ENCODE data around the gene SLF2. TPM values are rescaled to one million over a fixed set of nuclear protein-coding genes. Genes with fewer than 3 reads are reported as not detected.

The SLF2 gene
- total RNA-seq, 1 experiment from 2014 or later = 14.3 TPM

DNA sequence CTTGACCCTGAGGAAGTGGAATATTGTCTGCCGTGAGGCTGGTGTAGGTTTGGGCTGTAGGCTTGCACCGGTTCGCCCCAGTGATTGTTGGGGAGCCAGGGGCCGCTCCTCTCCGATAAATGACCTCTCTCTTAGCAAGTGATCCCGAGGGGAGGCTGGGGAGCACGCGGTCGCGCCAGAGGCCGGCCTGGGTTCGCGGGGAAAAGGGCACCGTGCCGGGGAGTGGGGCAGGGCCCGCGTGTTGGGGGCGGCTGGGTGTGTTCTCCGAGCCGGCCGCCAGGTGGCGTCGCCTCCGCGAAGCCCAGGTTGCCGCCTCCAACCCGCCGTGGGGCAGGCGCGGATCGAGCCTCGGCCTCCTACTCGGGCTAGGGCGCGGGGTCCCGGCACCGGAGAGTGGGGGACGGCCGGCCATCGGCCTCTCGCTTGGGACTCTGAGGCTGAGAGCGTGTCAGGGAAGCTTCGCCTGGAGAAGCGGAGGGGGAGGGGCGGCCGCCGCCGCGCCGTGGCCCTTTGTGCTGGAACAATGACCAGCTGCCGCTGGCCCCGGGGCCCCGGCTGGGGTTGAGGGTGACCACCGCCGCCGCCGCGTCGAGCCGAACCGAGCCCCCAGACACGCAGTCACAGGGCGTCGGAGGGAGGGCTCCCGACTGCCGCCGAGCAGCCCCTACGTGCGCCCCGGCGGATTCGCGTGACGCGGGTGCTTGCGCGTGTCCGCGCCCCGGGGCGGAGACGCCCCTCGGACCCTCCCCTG lies 86.4 kb downstream of the SLF2 start (continued):
- TF ChIP-seq ZNF512 (CRISPR knock-in tag; IDR thresholded peaks at IDR 0.05; ENCODE audit: borderline replicate concordance) = no peak
- TF ChIP-seq SMAD4 (CRISPR knock-in tag; IDR thresholded peaks at IDR 0.05) = no peak
- TF ChIP-seq FOXK1 (CRISPR knock-in tag; IDR thresholded peaks at IDR 0.05) = no peak; the same call in 1 of the 2 replicates
- no peak for TF ChIP-seq NR2C2 (CRISPR knock-in tag; IDR thresholded peaks at IDR 0.05)
- TF ChIP-seq SP1 (CRISPR knock-in tag; conservative IDR thresholded peaks at IDR 0.05) = peak; percentile 30
- TF ChIP-seq, protein P1, sequence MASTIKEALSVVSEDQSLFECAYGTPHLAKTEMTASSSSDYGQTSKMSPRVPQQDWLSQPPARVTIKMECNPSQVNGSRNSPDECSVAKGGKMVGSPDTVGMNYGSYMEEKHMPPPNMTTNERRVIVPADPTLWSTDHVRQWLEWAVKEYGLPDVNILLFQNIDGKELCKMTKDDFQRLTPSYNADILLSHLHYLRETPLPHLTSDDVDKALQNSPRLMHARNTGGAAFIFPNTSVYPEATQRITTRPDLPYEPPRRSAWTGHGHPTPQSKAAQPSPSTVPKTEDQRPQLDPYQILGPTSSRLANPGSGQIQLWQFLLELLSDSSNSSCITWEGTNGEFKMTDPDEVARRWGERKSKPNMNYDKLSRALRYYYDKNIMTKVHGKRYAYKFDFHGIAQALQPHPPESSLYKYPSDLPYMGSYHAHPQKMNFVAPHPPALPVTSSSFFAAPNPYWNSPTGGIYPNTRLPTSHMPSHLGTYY (CRISPR knock-in tag; IDR thresholded peaks at IDR 0.05) = no peak
- TF ChIP-seq NFYB (CRISPR knock-in tag; conservative IDR thresholded peaks at IDR 0.05; ENCODE audit: low read depth) = no peak
- TF ChIP-seq CREB1 (CRISPR knock-in tag; IDR thresholded peaks at IDR 0.05) = peak; percentile 29; the same call in 1 of the 2 replicates
- TF ChIP-seq ZNF532 (CRISPR knock-in tag; IDR thresholded peaks at IDR 0.05; ENCODE audit: borderline replicate concordance) = no peak
- no peak for TF ChIP-seq USF1 (CRISPR knock-in tag; IDR thresholded peaks at IDR 0.05)
- no peak for TF ChIP-seq OVOL2 (CRISPR knock-in tag; IDR thresholded peaks at IDR 0.05; ENCODE audit: borderline replicate concordance)
- no peak for TF ChIP-seq JUN (CRISPR knock-in tag; IDR thresholded peaks at IDR 0.05)
- no peak for TF ChIP-seq GRHL2 (CRISPR knock-in tag; IDR thresholded peaks at IDR 0.05; ENCODE audit: insufficient replicate concordance, severe bottlenecking)
- no peak for TF ChIP-seq IRF2 (CRISPR knock-in tag; IDR thresholded peaks at IDR 0.05; ENCODE audit: borderline replicate concordance, low read depth)
- TF ChIP-seq NR1H2 (CRISPR knock-in tag; IDR thresholded peaks at IDR 0.05) = no peak
- TF ChIP-seq STAT6 (CRISPR knock-in tag; conservative IDR thresholded peaks at IDR 0.05; ENCODE audit: low read depth) = no peak
- no peak for TF ChIP-seq AFF4 (CRISPR knock-in tag; IDR thresholded peaks at IDR 0.05; ENCODE audit: borderline replicate concordance)
- TF ChIP-seq ZSCAN18 (CRISPR knock-in tag; IDR thresholded peaks at IDR 0.05) = no peak
- peak; percentile 71; the same call in 1 of the 2 replicates for TF ChIP-seq ESRRA (CRISPR knock-in tag; IDR thresholded peaks at IDR 0.05; ENCODE audit: borderline replicate concordance)
- TF ChIP-seq, protein P2, sequence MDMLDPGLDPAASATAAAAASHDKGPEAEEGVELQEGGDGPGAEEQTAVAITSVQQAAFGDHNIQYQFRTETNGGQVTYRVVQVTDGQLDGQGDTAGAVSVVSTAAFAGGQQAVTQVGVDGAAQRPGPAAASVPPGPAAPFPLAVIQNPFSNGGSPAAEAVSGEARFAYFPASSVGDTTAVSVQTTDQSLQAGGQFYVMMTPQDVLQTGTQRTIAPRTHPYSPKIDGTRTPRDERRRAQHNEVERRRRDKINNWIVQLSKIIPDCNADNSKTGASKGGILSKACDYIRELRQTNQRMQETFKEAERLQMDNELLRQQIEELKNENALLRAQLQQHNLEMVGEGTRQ (CRISPR knock-in tag; IDR thresholded peaks at IDR 0.05) = no peak; the same call in 1 of the 2 replicates
- TF ChIP-seq ZNF219 (CRISPR knock-in tag; IDR thresholded peaks at IDR 0.05; ENCODE audit: borderline replicate concordance) = no peak

Data from WTC11 (cell line).